ENCODE results near the gene WDFY3.

WDFY3 gene

DNA sequence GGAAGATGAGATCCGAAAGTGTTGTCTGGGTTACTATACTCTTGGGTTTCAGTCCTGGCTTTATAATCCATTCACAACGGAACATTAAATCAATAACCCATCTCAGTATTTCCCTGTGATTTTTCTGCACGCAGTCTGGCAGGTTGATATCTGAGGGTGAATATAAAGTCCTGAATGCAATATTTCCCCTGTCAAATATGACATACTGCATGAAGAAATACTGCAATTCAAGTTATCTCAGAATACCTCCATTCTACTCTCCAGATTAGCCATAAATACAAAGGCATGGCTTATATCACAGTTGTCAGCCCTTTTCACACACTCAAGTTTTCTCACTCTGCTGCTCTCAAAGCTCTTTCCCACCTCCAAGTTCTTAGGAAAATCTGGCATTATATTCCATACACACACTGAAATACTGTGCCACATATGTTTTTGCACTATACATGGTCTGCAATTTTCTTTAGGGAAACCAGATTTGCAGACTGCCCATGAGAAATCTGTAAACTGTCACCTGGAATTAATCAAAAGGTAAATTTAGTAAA lies 64.7 kb downstream of the WDFY3 start:
- Histone ChIP-seq H3K36me3 (ENCODE audit: insufficient read depth, low read depth, low read length) (no peaks in the 10 kb centered on the region; the same call in 1 of the 2 replicates), H3K27ac (ENCODE audit: low read length) (no peak overlapping the region), H3K27me3 (ENCODE audit: insufficient read depth, low read length) (no peaks in the 10 kb centered on the region), H3K9me3 (ENCODE audit: insufficient read depth, low read depth, low read length) (no peaks in the 10 kb centered on the region), H3K9ac (ENCODE audit: low read depth, low read length) (no peak overlapping the region), H3K4me1 (ENCODE audit: insufficient read depth, low read length) (peaks cover 26% of the 10 kb centered on the region), H3K4me3 (ENCODE audit: low read length) (no peak overlapping the region)

DNA sequence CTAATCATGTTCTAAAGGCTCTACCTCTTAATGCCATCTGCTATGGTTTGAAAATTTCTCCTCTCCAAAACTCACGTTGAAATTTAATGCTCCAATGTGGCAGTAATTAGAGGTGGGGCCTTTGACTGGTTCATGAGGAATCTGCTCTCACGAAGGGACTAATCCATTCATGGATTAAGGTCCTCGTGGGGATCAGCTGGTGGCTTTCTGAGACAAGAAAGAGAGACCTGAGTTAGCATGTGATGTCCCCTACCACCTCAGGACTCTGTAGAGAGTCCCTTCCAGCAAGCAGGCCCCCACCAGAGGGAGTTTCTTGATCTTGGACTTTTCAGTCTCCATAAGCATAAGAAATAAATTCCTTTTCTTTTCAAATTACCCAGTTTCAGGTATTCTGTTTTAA lies 65.3 kb downstream of the WDFY3 start:
- no peaks in the 10 kb centered on the region; the same call in 1 of the 2 replicates for H3K36me3 ChIP-seq (ENCODE audit: insufficient read depth, low read depth, low read length)
- H3K27me3 ChIP-seq (ENCODE audit: insufficient read depth, low read length), result no peaks in the 10 kb centered on the region
- peak overlapping the region; percentile 12; the same call in 1 of the 2 replicates for H3K9ac ChIP-seq (ENCODE audit: low read depth, low read length)
- no peak overlapping the region for H3K4me3 ChIP-seq (ENCODE audit: low read length)
- H3K9me3 ChIP-seq (ENCODE audit: insufficient read depth, low read depth, low read length), result no peaks in the 10 kb centered on the region
- H3K27ac ChIP-seq (ENCODE audit: low read length), result no peak overlapping the region
- H3K4me1 ChIP-seq (ENCODE audit: insufficient read depth, low read length), result peaks cover 26% of the 10 kb centered on the region

- peaks cover 23% of the 10 kb centered on the region for H3K4me1 ChIP-seq (ENCODE audit: insufficient read depth, low read length)
- H3K27ac ChIP-seq (ENCODE audit: low read length), result no peak overlapping the region
- H3K4me3 ChIP-seq (ENCODE audit: low read length), result no peak overlapping the region
- no peak overlapping the region for H3K9ac ChIP-seq (ENCODE audit: low read depth, low read length)
- no peaks in the 10 kb centered on the region for H3K27me3 ChIP-seq (ENCODE audit: insufficient read depth, low read length)
- no peaks in the 10 kb centered on the region; the same call in 1 of the 2 replicates for H3K36me3 ChIP-seq (ENCODE audit: insufficient read depth, low read depth, low read length)
- no peaks in the 10 kb centered on the region for H3K9me3 ChIP-seq (ENCODE audit: insufficient read depth, low read depth, low read length)
These were observed 66.9 kb downstream of the WDFY3 start for GRCh38 chr4:84899616-84900015.

- peaks cover 25% of the 10 kb centered on the region for H3K4me1 ChIP-seq (ENCODE audit: insufficient read depth, low read length)
- no peaks in the 10 kb centered on the region for H3K9me3 ChIP-seq (ENCODE audit: insufficient read depth, low read depth, low read length)
- H3K27ac ChIP-seq (ENCODE audit: low read length), result no peak overlapping the region
- H3K27me3 ChIP-seq (ENCODE audit: insufficient read depth, low read length), result no peaks in the 10 kb centered on the region
- H3K9ac ChIP-seq (ENCODE audit: low read depth, low read length), result no peak overlapping the region
- no peak overlapping the region for H3K4me3 ChIP-seq (ENCODE audit: low read length)
- peaks cover 3% of the 10 kb centered on the region; the same call in 1 of the 2 replicates for H3K36me3 ChIP-seq (ENCODE audit: insufficient read depth, low read depth, low read length)
These were observed 69.0 kb downstream of the WDFY3 start for GRCh38 chr4:84897516-84897915.

DNA sequence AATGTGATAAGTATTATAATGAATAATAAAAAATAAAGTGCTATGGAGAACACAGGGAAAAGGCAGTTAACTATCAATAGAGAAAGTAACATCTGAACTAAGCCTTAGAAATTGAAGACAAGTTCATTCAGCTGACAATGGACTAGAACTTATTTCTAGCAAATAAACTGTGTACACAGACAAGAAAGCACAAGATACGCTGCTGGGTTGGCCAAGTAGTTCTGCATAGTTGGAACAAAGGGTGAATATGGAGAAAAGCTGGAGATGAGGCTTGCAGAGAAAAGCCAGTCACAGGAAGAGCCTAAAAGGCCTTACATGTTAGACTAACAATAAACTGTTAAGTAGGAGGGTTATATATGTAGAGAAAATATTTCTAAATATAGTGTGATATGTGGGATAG lies 71.2 kb downstream of the WDFY3 start:
- no peak overlapping the region for H3K4me3 ChIP-seq (ENCODE audit: low read length)
- H3K4me1 ChIP-seq (ENCODE audit: insufficient read depth, low read length), result 0 out of 2 replicates have a peak, but pooled peaks cover 9% of the 10 kb centered on the region
- H3K9me3 ChIP-seq (ENCODE audit: insufficient read depth, low read depth, low read length), result no peaks in the 10 kb centered on the region
- no peak overlapping the region for H3K27ac ChIP-seq (ENCODE audit: low read length)
- H3K27me3 ChIP-seq (ENCODE audit: insufficient read depth, low read length), result no peaks in the 10 kb centered on the region
- 0 out of 2 replicates have a peak, but pooled peaks cover 5% of the 10 kb centered on the region for H3K36me3 ChIP-seq (ENCODE audit: insufficient read depth, low read depth, low read length)
- H3K9ac ChIP-seq (ENCODE audit: low read depth, low read length), result no peak overlapping the region

- Histone ChIP-seq H3K9me3 (ENCODE audit: insufficient read depth, low read depth, low read length) (no peaks in the 10 kb centered on the region), H3K9ac (ENCODE audit: low read depth, low read length) (no peak overlapping the region), H3K27ac (ENCODE audit: low read length) (no peak overlapping the region), H3K27me3 (ENCODE audit: insufficient read depth, low read length) (no peaks in the 10 kb centered on the region), H3K4me3 (ENCODE audit: low read length) (no peak overlapping the region), H3K36me3 (ENCODE audit: insufficient read depth, low read depth, low read length) (0 out of 2 replicates have a peak, but pooled peaks cover 5% of the 10 kb centered on the region), H3K4me1 (ENCODE audit: insufficient read depth, low read length) (0 out of 2 replicates have a peak, but pooled peaks cover 9% of the 10 kb centered on the region)
These were observed 71.9 kb downstream of the WDFY3 start for GRCh38 chr4:84894621-84895020.

DNA sequence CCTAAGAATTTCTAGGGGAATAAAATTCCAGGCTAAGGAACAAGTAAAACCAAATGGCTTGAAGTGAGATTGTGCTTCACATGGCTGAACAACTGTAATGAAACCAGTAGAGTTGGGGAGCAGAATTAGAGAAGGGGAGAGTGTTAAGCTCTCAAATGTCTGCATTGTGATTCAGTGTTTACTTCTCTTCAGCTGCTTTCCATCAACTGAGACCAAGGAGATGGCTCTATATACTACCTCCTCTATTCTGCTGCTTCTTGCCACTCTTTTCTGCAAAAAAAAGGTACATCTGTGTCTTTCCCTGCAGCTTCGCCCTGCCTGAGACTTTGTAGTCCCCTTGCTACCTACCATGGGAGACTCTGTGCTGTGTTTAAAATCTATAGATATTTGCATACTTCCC lies 73.5 kb downstream of the WDFY3 start:
- H3K36me3 ChIP-seq (ENCODE audit: insufficient read depth, low read depth, low read length), result 0 out of 2 replicates have a peak, but pooled peaks cover 5% of the 10 kb centered on the region
- H3K9ac ChIP-seq (ENCODE audit: low read depth, low read length), result no peak overlapping the region
- 0 out of 2 replicates have a peak, but pooled peaks cover 9% of the 10 kb centered on the region for H3K4me1 ChIP-seq (ENCODE audit: insufficient read depth, low read length)
- H3K27ac ChIP-seq (ENCODE audit: low read length), result no peak overlapping the region
- no peaks in the 10 kb centered on the region for H3K27me3 ChIP-seq (ENCODE audit: insufficient read depth, low read length)
- no peaks in the 10 kb centered on the region for H3K9me3 ChIP-seq (ENCODE audit: insufficient read depth, low read depth, low read length)
- no peak overlapping the region for H3K4me3 ChIP-seq (ENCODE audit: low read length)

GRCh38 chr4:84887824-84888223 lies 78.7 kb downstream of the WDFY3 start:
- H3K36me3 ChIP-seq (ENCODE audit: insufficient read depth, low read depth, low read length), result 0 out of 2 replicates have a peak, but pooled peaks cover 5% of the 10 kb centered on the region

DNA sequence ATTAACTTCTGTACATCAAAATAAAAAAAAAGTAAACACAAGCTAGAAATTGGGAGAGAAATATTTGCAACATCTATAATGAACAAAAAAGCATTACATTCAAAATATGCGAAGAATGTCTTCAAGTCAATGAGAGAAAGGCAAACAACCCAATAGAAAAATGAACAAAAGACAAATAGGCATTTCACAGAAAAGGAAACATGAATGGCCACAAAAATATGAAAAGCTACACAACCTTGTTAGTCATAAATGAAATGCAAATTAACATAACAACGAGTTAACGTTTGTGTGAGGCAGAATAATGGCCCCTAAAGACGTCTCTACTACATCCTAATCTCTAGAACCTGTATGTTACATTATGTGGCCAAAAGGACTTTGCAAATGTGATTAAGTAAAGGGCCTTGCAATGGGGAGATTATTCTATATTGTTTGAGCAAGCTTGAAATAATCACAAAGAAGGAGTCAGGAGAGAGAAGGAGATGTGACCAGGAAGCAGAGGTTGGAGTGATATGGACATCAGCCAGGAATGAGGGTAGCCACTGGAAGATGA lies 86.8 kb downstream of the WDFY3 start:
- no peak overlapping the region for H3K27ac ChIP-seq (ENCODE audit: low read length)
- H3K4me1 ChIP-seq (ENCODE audit: insufficient read depth, low read length), result peaks cover 10% of the 10 kb centered on the region
- no peaks in the 10 kb centered on the region for H3K27me3 ChIP-seq (ENCODE audit: insufficient read depth, low read length)
- H3K9me3 ChIP-seq (ENCODE audit: insufficient read depth, low read depth, low read length), result no peaks in the 10 kb centered on the region
- H3K36me3 ChIP-seq (ENCODE audit: insufficient read depth, low read depth, low read length), result no peaks in the 10 kb centered on the region
- H3K4me3 ChIP-seq (ENCODE audit: low read length), result no peak overlapping the region
- H3K9ac ChIP-seq (ENCODE audit: low read depth, low read length), result no peak overlapping the region

More at GRCh38 chr4:84887824-84888223, 78.7 kb downstream of the WDFY3 start:
- no peak overlapping the region for H3K27ac ChIP-seq (ENCODE audit: low read length)
- no peak overlapping the region for H3K4me3 ChIP-seq (ENCODE audit: low read length)
- H3K4me1 ChIP-seq (ENCODE audit: insufficient read depth, low read length), result 0 out of 2 replicates have a peak, but pooled peaks cover 2% of the 10 kb centered on the region
- no peaks in the 10 kb centered on the region for H3K27me3 ChIP-seq (ENCODE audit: insufficient read depth, low read length)
- H3K9ac ChIP-seq (ENCODE audit: low read depth, low read length), result no peak overlapping the region
- H3K9me3 ChIP-seq (ENCODE audit: insufficient read depth, low read depth, low read length), result no peaks in the 10 kb centered on the region

- no peaks in the 10 kb centered on the region for H3K9me3 ChIP-seq (ENCODE audit: insufficient read depth, low read depth, low read length)
- no peaks in the 10 kb centered on the region for H3K27me3 ChIP-seq (ENCODE audit: insufficient read depth, low read length)
- peaks cover 10% of the 10 kb centered on the region for H3K4me1 ChIP-seq (ENCODE audit: insufficient read depth, low read length)
- H3K9ac ChIP-seq (ENCODE audit: low read depth, low read length), result no peak overlapping the region
- H3K36me3 ChIP-seq (ENCODE audit: insufficient read depth, low read depth, low read length), result no peaks in the 10 kb centered on the region
- no peak overlapping the region for H3K27ac ChIP-seq (ENCODE audit: low read length)
- H3K4me3 ChIP-seq (ENCODE audit: low read length), result no peak overlapping the region
These were observed 87.9 kb downstream of the WDFY3 start for GRCh38 chr4:84878546-84878945.

DNA sequence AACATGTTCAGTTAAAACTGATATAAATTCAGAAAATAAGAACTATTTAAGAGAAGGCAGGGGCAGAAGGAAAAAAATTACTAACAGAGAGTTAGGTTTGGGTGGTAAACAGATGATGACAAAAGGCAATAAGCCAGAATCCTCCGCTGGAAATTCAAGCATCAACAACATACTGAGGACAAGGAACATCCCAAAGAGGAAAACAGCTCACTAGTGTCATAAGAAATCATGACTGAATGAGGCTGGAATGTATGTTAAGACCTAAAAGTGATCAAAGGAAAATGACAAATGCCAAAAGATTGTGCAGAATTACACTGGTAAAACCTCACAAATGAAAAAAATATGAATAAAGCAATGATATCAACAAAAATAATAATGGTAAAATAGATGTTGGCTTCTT lies 88.4 kb downstream of the WDFY3 start:
- Histone ChIP-seq H3K4me1 (ENCODE audit: insufficient read depth, low read length) (peaks cover 10% of the 10 kb centered on the region), H3K27ac (ENCODE audit: low read length) (no peak overlapping the region), H3K36me3 (ENCODE audit: insufficient read depth, low read depth, low read length) (no peaks in the 10 kb centered on the region), H3K9me3 (ENCODE audit: insufficient read depth, low read depth, low read length) (no peaks in the 10 kb centered on the region), H3K4me3 (ENCODE audit: low read length) (no peak overlapping the region), H3K9ac (ENCODE audit: low read depth, low read length) (no peak overlapping the region), H3K27me3 (ENCODE audit: insufficient read depth, low read length) (no peaks in the 10 kb centered on the region)

Measured in iPS-20b (cell line).